HCT116 (cell line): ENCODE measurements around the gene TMCO4. TPM values are rescaled to one million over a fixed set of nuclear protein-coding genes. Genes with fewer than 3 reads are reported as not detected.

Source experiments
- ATAC-seq: fragments of 200-7000 bp; cut with Tn5 transposase; 2 replicates; pipeline ENCODE4 v1.9.1; 2020; ENCODE audit warnings: mild to moderate bottlenecking, moderate library complexity
- BruUV-seq: library from RNA; stranded (reverse); fragments of 400-500 nt; replicated peaks from 2 replicates; lab custom pipeline; 2021; lab: Mats Ljungman, UMichigan
- CTCF ChIA-PET: fragments of 300-600 bp; sonication (Branson Sonifier 250); formaldehyde crosslinking; loops from one replicate; lab custom pipeline; 2021; ENCODE audit warnings: antibody characterized with exemption; lab: Charles Lee
- POLR2A ChIA-PET: fragments of 300-600, 350-600 bp; sonication (Branson Sonifier 250); formaldehyde crosslinking; loops from one replicate; lab custom pipeline; 2021; ENCODE audit warnings: antibody characterized with exemption; lab: Charles Lee
- RAD21 ChIA-PET, 2 experiments: fragments of 300-600 bp; sonication (Branson Sonifier 250); formaldehyde crosslinking; loops; one replicate each; lab custom pipeline; 2023; ENCODE audit warnings: low total read pairs in 2 of 2; ENCODE audit not compliant: uncharacterized antibody in 2 of 2, unreplicated experiment in 2 of 2, low non-redundant PET in 1 of 2; lab: Charles Lee
- DNase-seq: peaks from one replicate; pipeline ENCODE4 v3.0.0-alpha.2; 2010; ENCODE audit warnings: low read depth, low spot score
- H2AFZ ChIP-seq: fragments of 200-600 bp; shearing (Covaris generic), sonication (generic); 2 replicates; pipeline ENCODE4 v1.6.1; 2017; ENCODE audit warnings: low read depth, mixed run types, mixed read lengths, antibody characterized with exemption, low read length; ENCODE audit not compliant: poor library complexity, severe bottlenecking
- H3K27ac ChIP-seq: 2 replicates; pipeline ENCODE4 v1.5.1; 2012; ENCODE audit warnings: low read depth, low read length
- H3K27me3 ChIP-seq: fragments of 200-600 bp; sonication (generic); 2 replicates; pipeline ENCODE4 v1.6.1; 2016; ENCODE audit warnings: mixed run types, low read length, mixed read lengths; ENCODE audit not compliant: insufficient read depth
- H3K36me3 ChIP-seq, 2 experiments: fragments of 200-500 bp in 1 of 2; fragments of 200-600 bp in 1 of 2; sonication (Bioruptor generic) in 1 of 2; sonication (generic) in 1 of 2; 2 replicates each; pipeline versions ENCODE4 v1.5.1 to v1.6.1; 2014 to 2016; ENCODE audit warnings: low read length in 2 of 2, inconsistent platforms in 1 of 2, mixed read lengths in 1 of 2, mixed run types in 1 of 2; ENCODE audit not compliant: insufficient read depth in 2 of 2, control insufficient read depth in 1 of 2
- H3K4me1 ChIP-seq, 2 experiments: fragments of 200-600 bp in 1 of 2; sonication (generic) in 1 of 2; 2 replicates each; pipeline versions ENCODE4 v1.5.1 to v1.6.1; 2012 to 2017; ENCODE audit warnings: low read length in 2 of 2, inconsistent platforms in 1 of 2, mild to moderate bottlenecking in 1 of 2, mixed read lengths in 1 of 2, mixed run types in 1 of 2, moderate library complexity in 1 of 2; ENCODE audit not compliant: insufficient read depth in 2 of 2, control insufficient read depth in 1 of 2
- H3K4me2 ChIP-seq: fragments of 200-600 bp; sonication (generic); 2 replicates; pipeline ENCODE4 v1.6.1; 2017; ENCODE audit warnings: mixed run types, low read length, mixed read lengths
- H3K4me3 ChIP-seq, 2 experiments: fragments of 200-600 bp in 1 of 2; sonication (generic) in 1 of 2; replicated peaks in 1 of 2; 2 replicates each; pipeline ENCODE4 v1.5.1; 2011 to 2016; ENCODE audit warnings: low read length in 2 of 2, control low read depth in 1 of 2, low read depth in 1 of 2, mild to moderate bottlenecking in 1 of 2, mixed read lengths in 1 of 2, mixed run types in 1 of 2
- H3K79me2 ChIP-seq: fragments of 200-600 bp; sonication (generic); 2 replicates; pipeline ENCODE4 v1.6.1; 2017; ENCODE audit warnings: mild to moderate bottlenecking, mixed run types, low read length, moderate library complexity, mixed read lengths; ENCODE audit not compliant: insufficient read depth
- H3K9ac ChIP-seq: fragments of 200-600 bp; sonication (generic); 2 replicates; pipeline ENCODE4 v1.6.1; 2016; ENCODE audit warnings: low read length, mixed read lengths
- H3K9me2 ChIP-seq: fragments of 200-600 bp; sonication (generic), shearing (Covaris generic); 2 replicates; pipeline ENCODE4 v1.6.1; 2017; ENCODE audit warnings: mixed run types, mild to moderate bottlenecking, moderate library complexity; ENCODE audit not compliant: insufficient read depth
- H3K9me3 ChIP-seq, 2 experiments: fragments of 200-500 bp in 1 of 2; fragments of 200-600 bp in 1 of 2; sonication (Bioruptor generic) in 1 of 2; sonication (generic) in 1 of 2; 2 replicates each; pipeline ENCODE4 v1.6.1; 2014 to 2017; ENCODE audit warnings: low read length in 2 of 2, mixed read lengths in 2 of 2, inconsistent platforms in 1 of 2, low read depth in 1 of 2, mild to moderate bottlenecking in 1 of 2, mixed run types in 1 of 2, moderate library complexity in 1 of 2; ENCODE audit not compliant: control insufficient read depth in 1 of 2, insufficient read depth in 1 of 2
- H4K20me1 ChIP-seq: fragments of 200-600 bp; sonication (generic), shearing (Covaris generic); 2 replicates; pipeline ENCODE4 v1.6.1; 2017; ENCODE audit warnings: mixed run types, mild to moderate bottlenecking, moderate library complexity; ENCODE audit not compliant: insufficient read depth
- ATF3 ChIP-seq: IDR thresholded peaks from 2 replicates; pipeline ENCODE4 v1.6.1; 2012
- CBX3 ChIP-seq: IDR thresholded peaks from 2 replicates; pipeline ENCODE4 v1.6.1; 2012; ENCODE audit warnings: low read depth
- CTCF ChIP-seq, 3 experiments: fragments of 200-600 bp in 1 of 3; sonication (generic) in 1 of 3; IDR thresholded peaks in 2 of 3; conservative IDR thresholded peaks in 1 of 3; 2 replicates each; pipeline ENCODE4 v1.5.1; 2012 to 2017; ENCODE audit warnings: low read depth in 2 of 3, low read length in 2 of 3, antibody characterized with exemption in 1 of 3, borderline replicate concordance in 1 of 3, control low read depth in 1 of 3, mild to moderate bottlenecking in 1 of 3, mixed read lengths in 1 of 3, mixed run types in 1 of 3, moderate library complexity in 1 of 3; ENCODE audit not compliant: insufficient read depth in 1 of 3
- EGR1 ChIP-seq: IDR thresholded peaks from 2 replicates; pipeline ENCODE4 v1.6.1; 2012; ENCODE audit warnings: low read depth
- EZH2 ChIP-seq: fragments of 200-600 bp; sonication (generic); IDR thresholded peaks from 2 replicates; pipeline ENCODE4 v1.6.1; 2017; ENCODE audit warnings: antibody characterized with exemption, mixed run types
- EZH2phosphoT487 ChIP-seq: fragments of 200-600 bp; IDR thresholded peaks from 2 replicates; pipeline ENCODE4 v1.6.1; 2018; ENCODE audit warnings: antibody characterized with exemption, borderline replicate concordance
- FOSL1 ChIP-seq: IDR thresholded peaks from 2 replicates; pipeline ENCODE4 v1.6.1; 2012; ENCODE audit warnings: low read depth
- JUND ChIP-seq: IDR thresholded peaks from 2 replicates; pipeline ENCODE4 v1.6.1; 2012
- MAX ChIP-seq: IDR thresholded peaks from 2 replicates; pipeline ENCODE4 v1.6.1; 2012
- POLR2AphosphoS5 ChIP-seq: IDR thresholded peaks from 2 replicates; pipeline ENCODE4 v1.6.1; 2011; ENCODE audit warnings: mild to moderate bottlenecking, low read depth, low read length, moderate library complexity
- RAD21 ChIP-seq: IDR thresholded peaks from 2 replicates; pipeline ENCODE4 v1.6.1; 2012; ENCODE audit warnings: low read depth, mild to moderate bottlenecking
- REST ChIP-seq: IDR thresholded peaks from 2 replicates; pipeline ENCODE4 v1.6.1; 2012; ENCODE audit warnings: low read depth
- SIN3A ChIP-seq: IDR thresholded peaks from 2 replicates; pipeline ENCODE4 v1.6.1; 2012; ENCODE audit warnings: low read depth
- SP1 ChIP-seq: IDR thresholded peaks from 2 replicates; pipeline ENCODE4 v1.6.1; 2012; ENCODE audit warnings: low read depth
- TCF7L2 ChIP-seq: IDR thresholded peaks from 2 replicates; pipeline ENCODE4 v1.7.0; 2011; ENCODE audit warnings: borderline replicate concordance, inconsistent platforms; ENCODE audit not compliant: insufficient read depth, insufficient read length; ENCODE audit errors: extremely low read depth
- YY1 ChIP-seq: IDR thresholded peaks from 2 replicates; pipeline ENCODE4 v1.6.1; 2011; ENCODE audit warnings: low read length, low read depth, moderate library complexity, mild to moderate bottlenecking; ENCODE audit not compliant: insufficient replicate concordance; ENCODE audit errors: extremely low read depth
- ZBTB33 ChIP-seq: IDR thresholded peaks from 2 replicates; pipeline ENCODE4 v1.6.1; 2011; ENCODE audit warnings: mild to moderate bottlenecking, low read length, moderate library complexity; ENCODE audit not compliant: insufficient replicate concordance; ENCODE audit errors: extremely low read depth
- ZFX ChIP-seq: fragments of 450-650 bp; IDR thresholded peaks from 2 replicates; pipeline ENCODE4 v1.6.1; 2017
- ZNF274 ChIP-seq: fragments of 200-500 bp; sonication (Bioruptor generic); IDR thresholded peaks from 2 replicates; pipeline ENCODE4 v1.6.1; 2014; ENCODE audit warnings: mild to moderate bottlenecking, low read depth, low read length, inconsistent platforms
- intact Hi-C: fragments of 100-400 bp; cut with micrococcal nuclease; formaldehyde crosslinking; loops from 2 replicates; pipeline ENCODE4 v1.10.0; 2022
- total RNA-seq: library from RNA; stranded (reverse); gene quantifications from one replicate; pipeline ENCODE4 v1.2.1, GENCODE V29; 2021; ENCODE audit not compliant: unreplicated experiment

TMCO4 gene
- total RNA-seq, 1 experiment from 2014 or later, result 12.7 TPM

- Histone ChIP-seq H3K27me3 (no peaks in the 10 kb centered on the region), H3K79me2 (no peaks in the 10 kb centered on the region), H3K4me2 (no peak overlapping the region), H2AFZ (no peak overlapping the region), H3K9me3 (no peaks in the 10 kb centered on the region), H3K36me3 (no peaks in the 10 kb centered on the region), H3K9me2 (no peaks in the 10 kb centered on the region), H3K4me3 (no peak overlapping the region), H3K27ac (no peak overlapping the region), H4K20me1 (no peaks in the 10 kb centered on the region), H3K9ac (no peak overlapping the region), H3K4me1 (no peaks in the 10 kb centered on the region)
- no peak for TF ChIP-seq SIN3A
- TF ChIP-seq RAD21, result no peak
- TF ChIP-seq ZBTB33, result no peak
- no peak for TF ChIP-seq EZH2
- no peak for TF ChIP-seq POLR2AphosphoS5
- no peak for TF ChIP-seq CTCF (IDR thresholded peaks at IDR 0.05 in 2 of 3, conservative IDR thresholded peaks at IDR 0.05 in 1 of 3; ENCODE audit: borderline replicate concordance in 1 of 3, insufficient read depth in 1 of 3, low read depth in 2 of 3, low read length in 2 of 3)
- no peak for TF ChIP-seq JUND
- TF ChIP-seq CBX3, result no peak
- no peak for TF ChIP-seq ZFX
- TF ChIP-seq ZNF274, result no peak
- TF ChIP-seq MAX, result no peak
- no peak for TF ChIP-seq FOSL1
- TF ChIP-seq TCF7L2, result no peak
- TF ChIP-seq SP1, result no peak
- TF ChIP-seq REST, result no peak
- TF ChIP-seq YY1, result no peak
- no peak for TF ChIP-seq EGR1
- no peak for TF ChIP-seq EZH2phosphoT487
- TF ChIP-seq ATF3, result no peak
- ChIA-PET CTCF (interaction anchor here (1.4 kb wide), 1 partner anchor 17 kb away, joined by 4 read pairs; no protein-coding TSS in a partner anchor), RAD21 (no interaction called here), POLR2A (no interaction called here)
- intact Hi-C loops, result no loop called here
- DNase-seq, result no peak
- ATAC-seq, result no peak
- BruUV-seq, result no TSS peak
Observed at GRCh38 chr1:19698181-19698580, 101.5 kb downstream of the TMCO4 start.
